GM19397 (cell line): Measurements from ENCODE around the gene BPIFB6.

Experiments used
- ATAC-seq: cut with Tn5 transposase; IDR thresholded peaks from one replicate; pipeline ENCODE4 v1.9.1; 2021; ENCODE audit warnings: mild to moderate bottlenecking, moderate library complexity; ENCODE audit not compliant: unreplicated experiment

Gene BPIFB6

GRCh38 chr20:33082546-33082945 lies 51.1 kb downstream of the BPIFB6 start:
- no peak for ATAC-seq

- ATAC-seq, result no peak
Observed at GRCh38 chr20:33083544-33084340, 52.3 kb downstream of the BPIFB6 start.

DNA sequence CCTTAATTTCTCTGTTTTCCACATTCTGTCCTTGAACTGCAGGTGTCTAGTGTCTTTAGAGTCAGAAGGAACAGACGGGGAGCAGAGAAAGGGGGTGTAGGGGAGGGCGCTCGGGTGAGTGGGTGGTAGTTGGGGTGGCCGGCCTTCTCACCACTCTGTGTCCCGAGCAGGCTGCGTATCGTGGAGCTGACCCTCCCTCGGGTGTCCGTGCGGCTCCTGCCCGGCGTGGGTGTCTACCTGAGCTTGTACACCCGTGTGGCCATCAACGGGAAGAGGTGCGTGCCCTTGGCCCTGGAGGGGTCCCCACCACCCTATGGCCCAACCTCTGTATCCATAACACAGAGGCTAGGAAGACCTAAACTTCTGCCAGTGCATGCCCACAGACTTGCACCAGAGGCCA lies 53.3 kb downstream of the BPIFB6 start:
- ATAC-seq, result no peak

GRCh38 chr20:33086052-33086722 lies 54.7 kb downstream of the BPIFB6 start:
- no peak for ATAC-seq

DNA sequence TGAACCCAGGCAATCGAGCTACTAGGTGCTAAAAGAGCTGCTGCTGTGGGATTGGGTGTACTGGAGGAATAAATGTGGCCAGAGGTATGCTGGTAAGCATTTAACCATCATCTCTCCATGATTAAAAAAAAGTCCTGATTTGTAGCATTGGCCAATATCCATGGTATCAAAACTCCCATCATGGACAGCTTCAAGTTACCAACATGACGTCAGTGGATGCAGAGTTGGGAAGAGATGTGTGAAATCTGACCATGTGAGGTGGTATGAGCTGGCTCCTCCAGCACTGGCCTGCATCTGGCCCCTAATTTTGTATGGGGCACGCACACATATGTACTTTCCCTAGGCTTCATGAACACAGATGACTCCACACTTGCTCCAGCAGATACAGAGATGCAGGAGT lies 59.7 kb downstream of the BPIFB6 start:
- ATAC-seq, result no peak

DNA sequence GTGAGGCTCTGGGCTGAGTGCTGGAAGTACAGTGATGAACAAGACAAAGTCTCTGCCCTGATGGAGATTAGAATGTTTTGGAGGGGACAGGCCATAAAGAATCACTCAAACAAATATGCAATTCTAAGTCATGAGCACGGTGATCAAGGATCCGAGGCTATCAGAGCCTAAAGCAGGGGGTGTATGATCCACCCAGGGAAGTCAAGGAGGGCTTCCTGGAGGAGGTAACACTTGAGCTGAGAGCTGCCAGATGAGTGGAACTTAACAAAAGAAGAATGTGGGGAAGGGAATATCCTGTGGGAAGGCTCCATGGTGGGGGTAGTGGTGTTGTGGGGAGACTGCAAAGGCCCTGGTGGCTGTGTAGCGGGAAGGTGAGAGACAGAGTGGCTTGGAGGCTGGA lies 60.2 kb downstream of the BPIFB6 start:
- ATAC-seq, result no peak

GRCh38 chr20:33092361-33092760 lies 60.9 kb downstream of the BPIFB6 start:
- ATAC-seq, result no peak

GRCh38 chr20:33093074-33093473 lies 61.6 kb downstream of the BPIFB6 start:
- no peak for ATAC-seq

DNA sequence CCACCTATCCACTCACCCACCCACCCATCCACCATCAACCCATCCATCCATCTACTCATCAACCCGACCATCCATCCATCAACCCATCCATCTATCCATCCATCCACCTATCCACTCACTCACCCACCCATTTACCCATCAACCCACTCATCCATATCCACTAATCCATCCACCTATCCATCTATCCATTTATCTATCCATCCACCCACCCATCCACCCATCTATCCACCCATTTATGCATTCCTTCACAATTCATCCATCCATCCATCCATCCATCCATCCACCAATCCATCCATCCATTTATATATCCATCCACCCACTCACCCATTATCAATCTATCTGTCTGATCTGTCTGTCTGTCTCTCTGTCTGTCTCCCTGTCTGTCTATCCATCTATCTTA lies 62.1 kb downstream of the BPIFB6 start:
- no peak for ATAC-seq
